ENCODE results near the gene USP40.

Gene USP40

GRCh38 chr2:233435436-233436190, 131.0 kb downstream of the USP40 start:
- in situ Hi-C loops (cut with HindIII; ENCODE audit: low sequenced_read_pairs): loop anchor here (5.0 kb wide), 2 partner anchors 33 to 88 kb away; no protein-coding TSS in a partner anchor

GRCh38 chr2:233434666-233435330, 131.8 kb downstream of the USP40 start:
- in situ Hi-C loops (cut with HindIII; ENCODE audit: low sequenced_read_pairs): loop anchor here (5.0 kb wide), 2 partner anchors 32 to 87 kb away; no protein-coding TSS in a partner anchor

GRCh38 chr2:233433794-233434193, 132.8 kb downstream of the USP40 start:
- in situ Hi-C loops (cut with HindIII; ENCODE audit: low sequenced_read_pairs): no loop called here

- in situ Hi-C loops (cut with HindIII; ENCODE audit: low sequenced_read_pairs): no loop called here
Measured at GRCh38 chr2:233433029-233433428, 133.6 kb downstream of the USP40 start.

- in situ Hi-C loops (cut with HindIII; ENCODE audit: low sequenced_read_pairs): no loop called here
Measured at GRCh38 chr2:233430651-233431050, 135.9 kb downstream of the USP40 start.

GRCh38 chr2:233430081-233430480, 136.5 kb downstream of the USP40 start:
- in situ Hi-C loops (cut with HindIII; ENCODE audit: low sequenced_read_pairs): no loop called here

- in situ Hi-C loops (cut with HindIII; ENCODE audit: low sequenced_read_pairs): no loop called here
Measured at GRCh38 chr2:233429175-233429897, 137.2 kb downstream of the USP40 start.

- in situ Hi-C loops (cut with HindIII; ENCODE audit: low sequenced_read_pairs): no loop called here
Measured at GRCh38 chr2:233428438-233428837, 138.1 kb downstream of the USP40 start.

- in situ Hi-C loops (cut with HindIII; ENCODE audit: low sequenced_read_pairs): no loop called here
Measured at GRCh38 chr2:233428008-233428407, 138.6 kb downstream of the USP40 start.

GRCh38 chr2:233426619-233427342, 139.8 kb downstream of the USP40 start:
- in situ Hi-C loops (cut with HindIII; ENCODE audit: low sequenced_read_pairs): no loop called here
